Ovary (tissue), 3 donors: ENCODE measurements around the gene KCNMA1.

ENCODE experiments used
- POLR2A ChIP-seq: fragments of 450-650 bp; IDR thresholded peaks from one replicate; pipeline ENCODE4 v1.6.1; 2017; ENCODE audit warnings: antibody characterized with exemption, mild to moderate bottlenecking, moderate library complexity
- TF ChIP-seq, protein P1 (sequence below), 3 donors: fragments of 450-650 bp in 2 of 3; fragments of 200-600 bp in 1 of 3; IDR thresholded peaks; one replicate each; pipeline versions ENCODE4 v1.5.1 to v1.8.0; 2016 to 2022; ENCODE audit warnings: antibody characterized with exemption in 3 of 3, mild to moderate bottlenecking in 1 of 3
- donor health status: DM: no; HTN: no; CAD: no.

DNA sequence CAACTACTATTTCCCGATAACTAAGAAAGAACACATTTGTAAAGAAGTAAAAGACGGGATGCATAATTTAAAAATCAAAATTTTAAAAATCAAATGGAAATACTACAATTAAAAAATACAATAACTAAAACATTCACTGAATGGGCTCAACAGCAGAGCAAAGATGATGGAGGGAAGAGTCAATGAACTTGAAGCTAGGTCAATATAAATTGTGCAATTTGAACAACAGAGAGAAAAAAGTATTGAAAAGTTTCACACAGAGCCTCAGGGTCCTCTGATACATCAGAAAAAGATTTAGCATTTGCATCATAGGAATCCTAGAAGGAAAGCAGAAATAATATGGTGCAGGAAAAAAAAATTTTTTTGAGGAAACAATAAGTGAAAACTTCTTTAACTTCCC is 581.0 kb downstream of the KCNMA1 start:
- TF ChIP-seq POLR2A, result no peak
- TF ChIP-seq, protein P1, sequence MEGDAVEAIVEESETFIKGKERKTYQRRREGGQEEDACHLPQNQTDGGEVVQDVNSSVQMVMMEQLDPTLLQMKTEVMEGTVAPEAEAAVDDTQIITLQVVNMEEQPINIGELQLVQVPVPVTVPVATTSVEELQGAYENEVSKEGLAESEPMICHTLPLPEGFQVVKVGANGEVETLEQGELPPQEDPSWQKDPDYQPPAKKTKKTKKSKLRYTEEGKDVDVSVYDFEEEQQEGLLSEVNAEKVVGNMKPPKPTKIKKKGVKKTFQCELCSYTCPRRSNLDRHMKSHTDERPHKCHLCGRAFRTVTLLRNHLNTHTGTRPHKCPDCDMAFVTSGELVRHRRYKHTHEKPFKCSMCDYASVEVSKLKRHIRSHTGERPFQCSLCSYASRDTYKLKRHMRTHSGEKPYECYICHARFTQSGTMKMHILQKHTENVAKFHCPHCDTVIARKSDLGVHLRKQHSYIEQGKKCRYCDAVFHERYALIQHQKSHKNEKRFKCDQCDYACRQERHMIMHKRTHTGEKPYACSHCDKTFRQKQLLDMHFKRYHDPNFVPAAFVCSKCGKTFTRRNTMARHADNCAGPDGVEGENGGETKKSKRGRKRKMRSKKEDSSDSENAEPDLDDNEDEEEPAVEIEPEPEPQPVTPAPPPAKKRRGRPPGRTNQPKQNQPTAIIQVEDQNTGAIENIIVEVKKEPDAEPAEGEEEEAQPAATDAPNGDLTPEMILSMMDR (IDR thresholded peaks at IDR 0.05), result no peak
